ENCODE results near the gene ZBTB7C.

Gene ZBTB7C

GRCh38 chr18:48387300-48387699 is 21.9 kb downstream of the ZBTB7C start:
- DNase-seq: no peak

- no peak for DNase-seq
These were observed 23.6 kb downstream of the ZBTB7C start for GRCh38 chr18:48385596-48385995.

- DNase-seq: no peak
These were observed 32.2 kb downstream of the ZBTB7C start for GRCh38 chr18:48376934-48377333.

GRCh38 chr18:48376406-48376805 is 32.8 kb downstream of the ZBTB7C start:
- no peak for DNase-seq

- DNase-seq: no peak
These were observed 33.9 kb downstream of the ZBTB7C start for GRCh38 chr18:48375150-48375800.

- DNase-seq: no peak
These were observed 34.6 kb downstream of the ZBTB7C start for GRCh38 chr18:48374423-48375149.

- no peak for DNase-seq
These were observed 37.2 kb downstream of the ZBTB7C start for GRCh38 chr18:48371854-48372602.

- no peak for DNase-seq
These were observed 41.6 kb downstream of the ZBTB7C start for GRCh38 chr18:48367557-48367956.

GRCh38 chr18:48365965-48366364 is 43.2 kb downstream of the ZBTB7C start:
- no peak for DNase-seq

GRCh38 chr18:48364146-48364545 is 45.0 kb downstream of the ZBTB7C start:
- DNase-seq: no peak

GRCh38 chr18:48363175-48363574 is 46.0 kb downstream of the ZBTB7C start:
- no peak for DNase-seq

GRCh38 chr18:48361801-48362200 is 47.4 kb downstream of the ZBTB7C start:
- DNase-seq: no peak

- DNase-seq: no peak
These were observed 48.7 kb downstream of the ZBTB7C start for GRCh38 chr18:48360376-48361021.

GRCh38 chr18:48359626-48360025 is 49.6 kb downstream of the ZBTB7C start:
- DNase-seq: no peak

GRCh38 chr18:48358868-48359267 is 50.3 kb downstream of the ZBTB7C start:
- DNase-seq: no peak

- no peak for DNase-seq
These were observed 52.1 kb downstream of the ZBTB7C start for GRCh38 chr18:48356909-48357631.

- no peak for DNase-seq
These were observed 52.9 kb downstream of the ZBTB7C start for GRCh38 chr18:48356151-48356745.

- DNase-seq: no peak
These were observed 53.7 kb downstream of the ZBTB7C start for GRCh38 chr18:48355276-48356115.

- no peak for DNase-seq
These were observed 54.4 kb downstream of the ZBTB7C start for GRCh38 chr18:48354746-48355260.

- no peak for DNase-seq
These were observed 57.0 kb downstream of the ZBTB7C start for GRCh38 chr18:48352051-48352755.
